Activated T-cell treated with anti-CD3 and anti-CD28 coated beads for 48 hours (primary cell): ENCODE data around the gene OR8G1.
"Not testable (repeated sequence)": the region's sequence is repeated elsewhere in the genome, so short reads cannot be mapped to it uniquely, and the experiment has no call there.

Experiments used
- DNase-seq: peaks from one replicate; pipeline ENCODE4 v3.0.0-alpha.2; 2020; ENCODE audit warnings: low read depth

The OR8G1 gene

GRCh38 chr11:124240621-124241397 is at the start of gene OR8G1:
Gene OR8G1 (plus strand): TSS chr11:124241095. CDS start chr11:124249676, 8,581 bp downstream.
- DNase-seq, result no peak

- no peak for DNase-seq
These were observed 47.5 kb upstream of the OR8G1 start for GRCh38 chr11:124193221-124194010.

GRCh38 chr11:124194293-124195188 is 46.4 kb upstream of the OR8G1 start:
- no peak for DNase-seq

GRCh38 chr11:124195189-124195734 is 45.6 kb upstream of the OR8G1 start:
- DNase-seq, result peak; percentile 5

- DNase-seq, result no peak
These were observed 42.9 kb upstream of the OR8G1 start for GRCh38 chr11:124197999-124198398.

- no peak for DNase-seq
These were observed 42.0 kb upstream of the OR8G1 start for GRCh38 chr11:124198897-124199296.

GRCh38 chr11:124199702-124200101 is 41.2 kb upstream of the OR8G1 start:
- no peak for DNase-seq

GRCh38 chr11:124200671-124201070 is 40.2 kb upstream of the OR8G1 start:
- no peak for DNase-seq

GRCh38 chr11:124202951-124203350 is 37.9 kb upstream of the OR8G1 start:
- no peak for DNase-seq

- DNase-seq, result no peak
These were observed 36.9 kb upstream of the OR8G1 start for GRCh38 chr11:124204008-124204407.

- DNase-seq, result no peak
These were observed 33.6 kb upstream of the OR8G1 start for GRCh38 chr11:124207102-124207792.

- no peak for DNase-seq
These were observed 31.0 kb upstream of the OR8G1 start for GRCh38 chr11:124209824-124210357.

- no peak for DNase-seq
These were observed 30.5 kb upstream of the OR8G1 start for GRCh38 chr11:124210421-124210820.

- DNase-seq, result no peak
These were observed 29.6 kb upstream of the OR8G1 start for GRCh38 chr11:124211321-124211720.

GRCh38 chr11:124214027-124214426 is 26.9 kb upstream of the OR8G1 start:
- no peak for DNase-seq

- DNase-seq, result no peak
These were observed 21.8 kb upstream of the OR8G1 start for GRCh38 chr11:124219126-124219525.

- no peak for DNase-seq
These were observed 18.5 kb upstream of the OR8G1 start for GRCh38 chr11:124222407-124222806.

- DNase-seq, result not testable (repeated sequence)
These were observed 16.1 kb upstream of the OR8G1 start for GRCh38 chr11:124224618-124225423.

GRCh38 chr11:124225471-124225870 is 15.4 kb upstream of the OR8G1 start:
- no peak for DNase-seq

- no peak for DNase-seq
These were observed 7.5 kb upstream of the OR8G1 start for GRCh38 chr11:124233376-124233775.
